HG02938 (cell line): ENCODE data around the gene NDUFS8.
"Not testable (repeated sequence)": the region's sequence is repeated elsewhere in the genome, so short reads cannot be mapped to it uniquely, and the experiment has no call there.

ENCODE experiments used
- ATAC-seq: cut with Tn5 transposase; IDR thresholded peaks from one replicate; pipeline ENCODE4 v1.9.1; 2021; ENCODE audit warnings: mild to moderate bottlenecking, moderate library complexity; ENCODE audit not compliant: unreplicated experiment

Gene NDUFS8

DNA sequence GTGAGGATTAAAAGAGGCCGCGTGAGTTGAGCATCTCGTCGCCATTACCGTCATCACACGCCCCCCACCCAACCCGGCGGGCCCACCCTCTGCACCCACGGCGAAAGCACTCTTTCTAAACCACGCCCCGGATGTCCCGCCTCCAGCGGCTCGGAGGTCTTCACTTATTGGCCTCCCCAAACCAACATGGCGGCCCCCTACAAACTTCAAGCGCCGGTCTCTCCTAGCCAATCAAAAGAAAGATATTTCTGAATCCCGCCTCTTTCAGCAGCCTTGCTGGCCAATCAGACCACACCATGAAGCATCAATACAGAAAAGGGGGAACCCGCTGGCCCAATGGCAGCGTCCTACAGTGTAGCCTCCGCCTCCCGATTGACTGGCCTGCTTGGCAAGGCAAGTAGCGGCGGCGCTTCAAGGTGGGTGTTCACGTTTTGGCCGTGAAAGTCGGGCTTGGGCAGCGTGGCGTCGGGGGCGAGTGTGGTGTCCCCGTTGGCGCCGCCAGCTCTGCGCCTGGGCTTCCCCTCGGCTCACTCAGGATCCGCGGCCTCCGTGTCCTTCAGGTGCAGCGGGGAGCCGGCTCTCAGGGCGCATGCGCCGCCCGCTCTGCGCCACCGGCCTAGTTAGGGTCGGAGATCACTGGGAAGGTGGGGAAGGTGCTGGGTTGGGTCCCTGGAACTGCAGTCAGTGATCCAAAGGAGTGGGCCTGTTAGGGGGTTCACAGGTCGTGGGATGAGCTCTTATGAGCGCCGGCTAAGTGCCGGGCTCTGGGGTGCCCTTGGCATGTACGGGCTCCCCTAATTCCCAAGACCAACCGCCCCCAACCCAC is at the start of gene NDUFS8:
Gene NDUFS8, plus strand, starts transcription at position 364 of the 826 bp plus-strand sequence. CDS start 1,471 bp downstream, outside the sequence.
- peak; percentile 91 for ATAC-seq

DNA sequence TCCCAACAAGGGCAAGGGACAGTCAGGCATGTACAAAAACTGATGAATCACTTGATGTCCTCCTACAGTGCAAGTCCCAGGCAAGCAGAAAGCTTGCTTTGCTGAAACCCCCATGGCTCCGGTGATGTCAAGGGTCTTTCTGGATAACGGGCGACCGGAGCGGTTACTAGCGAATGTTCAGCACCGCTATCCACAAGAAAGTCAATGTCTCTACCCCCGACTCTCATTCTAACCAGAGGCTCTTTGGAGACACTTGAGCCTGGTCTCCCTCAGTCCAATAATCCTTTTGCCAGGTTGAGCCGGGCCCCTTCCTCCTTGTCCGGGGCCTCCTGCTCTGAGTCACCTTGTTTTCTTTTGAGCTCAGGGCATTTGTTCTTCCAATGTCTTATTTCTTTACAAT is 49.3 kb upstream of the NDUFS8 start:
- not testable (repeated sequence) for ATAC-seq

DNA sequence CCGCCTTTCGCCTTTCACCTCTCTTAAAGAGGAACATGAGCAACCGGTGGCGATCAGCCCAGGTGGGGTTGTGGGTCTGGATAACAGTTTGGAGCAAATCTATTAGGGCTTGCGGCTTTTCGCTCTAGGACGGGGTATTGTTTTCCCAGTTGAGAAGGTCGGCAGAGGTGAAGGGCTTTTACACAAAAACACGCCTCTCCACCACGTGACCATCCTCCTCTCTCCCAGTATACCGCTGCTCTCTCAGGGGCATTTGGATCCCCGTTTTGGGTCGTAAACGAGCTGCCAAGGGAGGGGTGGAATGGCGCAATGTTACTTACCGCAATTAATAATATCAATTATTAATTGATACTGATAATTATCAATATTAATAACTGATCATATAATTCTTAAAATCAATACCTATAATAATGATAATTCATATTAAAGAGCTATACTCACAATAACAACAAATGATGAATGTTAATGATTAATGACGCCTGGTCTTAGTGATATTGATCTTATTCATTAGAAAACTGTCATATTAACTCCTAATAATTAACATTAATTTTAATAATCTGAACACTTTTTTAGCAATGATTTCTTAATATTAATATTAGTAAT is 48.1 kb upstream of the NDUFS8 start:
- not testable (repeated sequence) for ATAC-seq

DNA sequence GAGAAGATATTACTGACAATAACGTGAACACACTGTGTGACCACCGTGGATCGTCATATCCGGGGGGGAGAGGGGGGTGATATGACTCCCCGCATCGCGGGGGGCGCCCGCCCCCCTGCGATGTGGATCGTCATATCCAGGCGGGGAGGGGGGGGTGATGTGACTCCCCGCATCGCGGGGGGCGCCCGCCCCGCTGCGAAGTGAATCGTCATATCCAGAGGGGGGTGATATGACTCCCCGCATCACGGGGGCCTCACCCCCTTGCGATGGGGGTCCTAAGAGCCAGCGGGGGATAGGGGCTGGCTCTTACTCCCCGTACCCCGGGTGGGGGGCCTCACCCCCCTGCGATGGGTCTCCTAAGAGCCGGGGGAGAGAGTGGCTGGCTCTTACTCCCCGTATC is 46.5 kb upstream of the NDUFS8 start:
- ATAC-seq = no peak

DNA sequence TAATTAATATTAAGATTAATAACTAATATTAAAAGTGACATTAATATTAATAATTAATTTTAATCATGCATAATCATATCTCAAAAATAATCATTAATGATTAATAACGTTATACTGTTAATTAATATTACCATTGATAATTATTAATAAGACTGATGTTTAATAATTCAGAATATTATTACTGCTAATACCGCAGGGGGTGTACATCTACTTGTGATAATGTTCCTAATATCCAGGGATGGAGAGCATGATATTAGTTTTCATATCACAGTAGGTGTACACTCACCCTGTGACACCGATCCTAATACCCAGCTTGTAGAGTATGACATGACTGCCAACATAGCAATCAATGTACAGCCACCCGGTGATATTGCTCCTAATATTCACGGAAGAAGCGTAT is 45.2 kb upstream of the NDUFS8 start:
- not testable (repeated sequence) for ATAC-seq

DNA sequence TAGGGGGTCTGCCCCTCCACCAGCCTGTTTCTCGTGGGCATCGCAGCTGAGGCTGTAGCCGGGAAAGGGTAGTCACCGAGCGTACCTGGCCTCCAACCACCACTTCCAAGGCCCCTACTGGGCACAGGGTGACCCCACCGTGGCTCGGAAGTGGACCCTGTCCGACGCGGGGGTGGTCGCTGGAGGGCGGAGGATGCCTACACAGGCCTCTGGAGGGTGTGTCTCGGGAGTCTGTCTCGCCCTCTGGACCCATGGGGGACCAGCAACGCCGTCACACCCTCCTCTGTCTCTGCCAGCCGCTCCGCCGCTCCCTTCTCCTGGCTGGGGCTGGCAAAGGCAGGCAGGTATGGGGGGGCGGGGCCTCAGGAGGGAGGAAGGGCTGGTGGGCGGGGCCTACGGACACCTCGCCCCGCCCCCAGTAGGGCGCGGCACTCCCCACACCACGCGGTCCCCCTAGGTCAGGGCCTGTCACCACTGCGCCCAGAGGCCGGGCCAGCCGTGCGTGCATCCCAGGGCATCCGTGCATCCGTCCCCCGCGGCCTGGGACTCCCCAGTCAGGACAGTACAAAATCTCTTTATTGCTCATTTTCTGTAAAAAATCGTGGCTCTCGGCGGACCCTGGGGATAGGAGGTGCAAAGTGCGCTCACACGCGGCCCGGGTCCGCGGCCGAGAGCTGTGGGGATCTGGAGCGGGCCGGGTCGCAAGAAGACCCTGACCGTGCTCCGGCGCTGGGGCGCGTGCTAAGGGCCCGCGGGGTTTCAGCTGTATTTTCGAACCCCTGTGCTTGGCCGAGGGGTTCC is 39.7 kb upstream of the NDUFS8 start:
- not testable (repeated sequence) for ATAC-seq

DNA sequence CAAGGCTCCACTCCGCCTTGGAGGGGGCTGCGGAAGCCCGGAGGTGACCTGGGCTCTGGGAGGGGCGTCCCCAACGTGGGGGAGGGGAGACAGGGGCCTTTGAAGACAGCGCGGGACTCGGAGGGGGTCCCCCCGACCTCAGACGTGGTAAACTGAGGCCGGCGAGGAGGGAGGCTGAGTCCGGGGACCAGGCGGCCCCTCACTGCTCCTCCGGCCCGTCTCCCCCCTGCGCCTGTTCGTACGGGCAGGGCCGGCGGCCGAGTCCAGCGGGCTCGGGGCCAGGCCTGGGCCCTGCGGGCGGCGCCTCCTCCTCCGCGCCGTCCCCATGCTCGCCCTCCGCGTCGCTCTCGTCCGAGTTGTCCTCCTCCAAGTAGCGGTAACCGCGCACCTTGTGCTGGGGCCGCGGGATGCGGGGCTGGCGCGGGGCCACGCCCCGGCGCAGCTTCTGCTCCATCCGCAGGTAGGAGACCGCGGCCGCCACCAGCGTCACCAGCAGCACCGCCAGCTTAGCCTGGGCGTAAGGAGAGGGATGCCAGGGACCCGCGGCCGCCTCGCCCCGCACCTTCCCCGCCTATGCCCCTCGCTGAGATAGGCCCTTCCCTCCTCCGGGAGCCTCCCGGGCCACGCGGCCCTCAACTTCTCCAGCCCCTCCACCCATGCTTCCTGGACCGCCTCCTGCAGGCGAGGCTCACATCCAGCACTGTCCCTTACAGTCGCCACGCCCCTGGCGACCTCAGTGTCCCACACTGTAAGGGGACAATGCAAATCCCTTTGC is 38.9 kb upstream of the NDUFS8 start:
- ATAC-seq = not testable (repeated sequence)

DNA sequence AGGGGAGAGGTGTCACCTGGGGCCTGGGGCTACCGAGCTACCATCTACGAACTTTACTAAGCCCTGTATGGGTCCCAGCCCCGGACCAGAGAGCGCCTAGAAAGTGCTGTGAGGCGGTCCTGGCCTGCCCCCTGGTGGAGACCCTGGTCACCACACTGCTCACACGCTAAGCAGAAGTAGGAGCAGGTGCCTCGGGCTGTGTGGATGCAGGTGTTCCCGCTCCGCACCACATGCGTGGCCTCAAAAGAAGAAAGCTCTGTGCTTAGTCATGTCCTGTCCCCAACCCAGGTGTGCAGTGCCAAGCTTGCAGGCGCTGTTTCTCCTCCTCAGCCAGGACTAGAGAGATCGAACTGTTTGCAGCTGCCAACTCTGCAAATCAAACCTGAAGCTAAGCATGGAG is 36.7 kb upstream of the NDUFS8 start:
- ATAC-seq = not testable (repeated sequence)

DNA sequence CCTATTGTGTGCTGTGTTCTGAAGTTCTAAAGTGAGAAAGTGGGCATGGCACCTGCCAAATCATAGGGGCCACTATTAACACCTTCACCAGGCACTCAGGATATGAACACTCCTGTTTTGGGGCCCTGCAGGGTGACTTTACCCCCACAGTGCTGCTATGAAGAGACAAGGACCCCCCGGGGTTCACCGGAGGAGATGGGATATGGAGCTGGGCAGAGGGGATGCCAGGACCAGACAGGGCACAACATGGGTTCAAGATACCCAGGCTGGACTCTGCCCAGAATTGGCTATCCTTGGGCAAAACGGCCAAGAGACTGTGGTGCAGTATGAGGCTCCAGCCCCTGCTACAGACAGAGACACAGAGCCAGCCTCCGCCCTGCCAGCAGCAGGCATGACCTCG is 36.1 kb upstream of the NDUFS8 start:
- not testable (repeated sequence) for ATAC-seq

DNA sequence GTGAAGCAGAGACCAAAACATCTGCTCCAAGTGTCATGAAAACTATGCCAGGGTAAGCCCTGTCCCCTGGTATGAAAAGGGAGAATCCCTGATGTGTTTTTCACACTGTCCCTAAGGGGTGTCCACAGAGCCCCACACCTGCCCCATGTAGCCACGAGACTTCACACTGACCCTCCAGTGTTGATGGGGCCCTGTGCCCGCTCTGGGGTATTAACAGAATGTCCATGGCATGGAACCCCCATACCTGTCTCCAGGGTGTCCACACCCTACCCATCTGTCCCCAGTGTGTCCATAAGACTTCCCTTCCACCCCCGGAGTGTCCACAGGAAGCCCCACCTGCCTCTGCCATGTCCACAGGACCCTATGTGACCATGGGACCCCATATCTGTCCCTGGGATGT is 35.4 kb upstream of the NDUFS8 start:
- ATAC-seq = not testable (repeated sequence)

DNA sequence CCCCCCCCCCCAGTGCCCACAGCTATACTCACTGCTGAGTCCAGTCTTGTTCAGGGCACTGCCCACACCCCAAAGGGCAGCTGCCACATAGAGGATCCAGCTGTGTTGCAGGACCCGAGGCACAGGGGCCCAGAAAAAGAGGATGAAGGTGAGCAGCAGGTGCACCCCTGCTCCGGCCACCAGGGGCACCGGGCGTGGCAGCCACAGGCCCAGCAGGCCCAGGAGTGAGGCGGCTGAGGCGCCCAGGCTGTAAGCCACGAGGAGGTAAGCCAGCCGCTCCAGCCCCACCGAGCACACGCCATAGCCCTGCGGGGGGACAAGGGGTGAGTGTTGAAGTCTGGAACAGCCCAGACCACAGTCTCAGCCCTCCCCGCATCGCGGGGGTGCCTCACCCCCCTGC is 34.9 kb upstream of the NDUFS8 start:
- not testable (repeated sequence) for ATAC-seq

DNA sequence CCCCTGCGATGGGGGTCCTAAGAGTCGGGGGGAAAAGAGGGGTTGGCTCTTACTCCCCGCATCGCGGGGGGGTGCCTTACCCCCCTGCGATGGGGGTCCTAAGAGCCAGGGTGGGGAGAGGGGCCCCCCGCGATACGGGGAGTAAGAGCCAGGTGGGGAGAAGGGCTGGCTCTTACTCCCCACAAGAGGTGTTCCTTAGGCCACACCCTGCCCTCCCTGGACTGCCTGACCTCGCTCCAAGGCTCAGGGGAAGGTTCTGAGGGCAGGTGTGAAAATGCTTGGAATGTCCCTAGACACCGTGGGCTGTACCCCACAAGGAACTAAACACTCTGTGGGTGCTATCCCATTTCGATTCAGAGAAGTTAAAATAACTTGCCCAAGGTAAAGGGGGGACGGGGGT is 34.4 kb upstream of the NDUFS8 start:
- ATAC-seq = no peak

DNA sequence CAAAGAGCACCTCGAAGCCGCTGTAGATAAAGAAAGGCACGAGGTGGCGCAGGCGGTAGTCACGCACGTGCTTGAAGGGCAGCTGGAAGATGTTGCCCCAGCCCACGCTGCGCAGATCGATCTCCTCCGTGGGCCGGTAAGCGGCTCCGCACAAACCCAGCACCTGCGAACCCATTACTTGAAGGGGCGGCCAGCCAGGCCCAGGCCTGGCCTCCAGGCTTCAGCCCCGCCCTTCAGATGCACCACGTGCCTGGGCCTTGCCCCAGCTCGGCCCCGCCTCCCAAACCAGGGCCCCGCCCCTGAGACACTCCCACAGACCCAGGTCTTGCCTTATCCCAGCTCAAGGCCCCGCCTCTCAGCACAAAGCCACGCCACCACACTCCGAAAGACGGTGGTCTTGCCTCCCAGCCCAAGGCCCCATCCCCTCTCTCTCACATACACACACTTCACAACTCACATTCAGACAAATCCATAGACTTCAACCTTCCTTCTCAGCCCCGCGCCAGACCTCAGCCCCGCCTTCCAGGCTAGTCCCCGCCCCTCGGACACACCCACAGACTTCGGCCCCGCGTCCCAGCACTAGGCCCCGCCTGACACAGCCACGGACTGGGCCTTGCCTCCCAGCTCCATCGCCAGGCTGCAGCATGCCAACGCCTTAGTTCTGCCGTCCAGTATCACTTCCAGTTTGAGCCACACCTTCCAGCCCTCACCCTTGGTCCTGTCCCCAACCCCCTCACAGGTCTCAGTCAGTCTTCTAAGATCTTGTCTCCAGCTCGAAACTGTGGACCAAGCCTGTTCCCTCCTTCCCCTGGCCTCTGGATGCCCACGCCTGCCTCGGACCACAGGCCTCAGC is 33.6 kb upstream of the NDUFS8 start:
- no peak for ATAC-seq

DNA sequence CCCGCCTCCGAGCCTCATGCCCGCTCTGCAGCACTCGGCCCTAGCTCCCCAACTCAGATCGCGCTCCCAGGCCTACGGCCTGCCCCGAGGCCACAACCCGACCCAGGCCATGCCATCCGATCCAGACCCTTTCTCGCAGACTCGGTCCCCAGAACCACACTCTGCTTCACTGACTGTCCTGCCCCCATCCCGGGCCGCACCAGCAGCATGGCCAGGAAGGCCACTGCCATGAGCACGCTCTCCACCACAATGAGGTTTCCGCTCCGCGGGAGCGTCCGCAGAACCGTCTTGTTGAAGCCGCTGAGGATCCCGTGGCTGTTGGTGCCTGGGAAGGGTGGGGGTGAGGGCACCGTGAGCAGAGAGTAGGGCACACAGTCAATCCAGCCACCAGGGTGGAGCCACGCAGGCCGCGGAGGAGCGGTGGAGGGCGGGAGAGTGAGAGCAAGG is 33.0 kb upstream of the NDUFS8 start:
- no peak for ATAC-seq

DNA sequence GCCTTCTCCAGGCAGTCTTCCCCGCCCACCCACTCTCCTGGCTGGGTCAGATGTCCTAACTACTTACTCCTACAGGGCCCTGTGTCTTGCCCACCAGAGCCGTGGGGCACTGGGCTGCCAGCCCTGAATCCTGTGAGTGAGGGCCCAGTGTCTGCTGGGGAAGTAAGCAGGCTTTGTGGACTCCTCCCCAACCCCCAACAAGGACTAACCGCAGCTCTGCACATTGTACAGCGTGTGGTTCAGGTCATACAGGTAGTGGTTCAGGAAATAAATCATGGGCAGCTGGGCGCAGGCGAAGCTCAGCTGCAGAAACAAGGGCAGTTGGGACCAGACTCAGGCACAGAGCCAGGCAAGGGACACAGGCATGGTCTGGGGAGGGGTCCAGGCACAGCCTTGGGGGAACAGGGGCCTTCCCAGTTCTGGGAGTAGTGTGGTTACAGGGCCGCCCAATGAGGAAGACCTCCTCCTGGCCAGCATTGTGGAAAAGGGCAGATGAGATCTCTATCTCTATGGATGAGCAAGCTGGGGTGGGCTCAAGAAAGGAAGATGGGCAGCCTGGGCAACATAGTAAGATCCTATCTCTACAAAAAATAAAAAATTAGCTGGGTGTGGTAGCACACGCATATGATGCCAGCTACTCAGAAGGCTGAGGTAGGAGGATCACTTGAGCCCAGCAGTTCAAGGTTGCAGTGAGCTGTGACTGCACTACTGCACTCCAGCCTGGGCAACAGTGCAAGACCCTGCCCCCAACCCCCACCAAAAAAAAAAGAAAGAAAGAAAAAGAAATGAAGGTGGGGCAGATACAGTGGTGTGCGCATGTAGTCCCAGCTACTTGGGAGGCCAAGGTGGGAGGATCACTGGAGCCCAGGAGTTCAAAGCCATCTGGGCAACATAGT is 32.1 kb upstream of the NDUFS8 start:
- no peak for ATAC-seq

DNA sequence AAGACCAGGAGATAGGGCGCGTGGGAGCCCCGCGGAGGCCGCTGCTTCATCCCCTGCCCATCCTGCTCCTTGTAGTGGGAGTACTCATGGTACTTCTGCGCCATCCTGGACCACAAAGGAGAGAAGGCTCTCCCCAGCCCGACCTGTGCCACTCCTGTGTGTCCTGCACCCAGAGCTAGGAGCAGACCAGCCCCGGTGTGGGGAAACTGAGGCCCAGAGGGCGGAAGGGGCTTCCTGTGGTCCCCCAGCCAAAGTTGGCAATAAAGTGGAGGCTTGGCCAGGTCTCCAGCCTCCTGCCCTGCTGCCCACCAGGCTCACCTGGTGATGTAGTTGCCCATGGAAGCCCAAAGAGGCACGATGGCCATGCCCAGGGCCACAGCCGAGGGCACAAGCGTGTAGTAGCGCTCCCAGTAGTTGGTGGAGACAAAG is 31.3 kb upstream of the NDUFS8 start:
- no peak for ATAC-seq

DNA sequence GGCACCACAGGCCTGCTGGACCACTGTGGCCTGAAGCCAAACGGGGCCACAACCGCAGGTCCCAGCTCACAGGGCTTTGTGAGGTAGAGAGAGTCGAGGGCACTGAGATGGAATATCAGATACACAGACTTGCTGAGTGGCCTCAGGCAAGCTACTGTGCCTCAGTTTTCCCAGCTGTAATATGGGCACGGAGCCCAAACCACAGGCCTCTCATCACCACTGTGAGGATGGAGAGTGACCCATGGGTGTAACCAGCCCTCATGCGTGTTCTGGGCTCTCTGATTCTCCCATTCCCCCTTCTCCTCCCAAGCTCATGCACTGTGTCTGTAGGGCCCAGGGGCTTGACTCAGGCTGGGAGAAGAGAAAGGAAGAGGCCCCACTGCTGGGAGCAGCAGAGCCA is 30.8 kb upstream of the NDUFS8 start:
- no peak for ATAC-seq

DNA sequence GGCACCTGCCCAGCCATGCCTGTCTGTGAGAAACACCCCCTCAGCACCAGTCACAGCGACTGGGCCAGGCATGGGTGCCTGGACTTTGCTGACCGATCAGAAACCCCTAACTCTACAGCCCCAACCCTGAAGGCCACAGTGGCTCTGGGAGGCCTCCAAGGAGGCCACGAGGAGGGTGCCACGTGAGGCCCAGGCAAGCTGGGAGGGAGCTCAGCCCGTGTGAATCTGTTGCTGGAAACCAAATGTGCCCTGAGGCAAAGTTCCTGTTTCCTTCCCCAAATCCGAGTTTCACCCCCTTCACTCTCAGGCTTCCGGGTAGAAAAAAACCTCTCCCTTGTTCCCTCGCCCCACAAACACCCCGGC is 27.9 kb upstream of the NDUFS8 start:
- ATAC-seq = peak; percentile 11
